NCI-H2196 (cell line): Measurements from ENCODE around the gene KCNAB2.
A peak's percentile ranks its signal among the peaks of the same experiment; 100 is the strongest.

Experiments used
- DNase-seq: peaks from one replicate; lab custom pipeline; 2025; ENCODE audit not compliant: unreplicated experiment; lab: John Stamatoyannopoulos, UW

The KCNAB2 gene

GRCh38 chr1:6045561-6045960, at the start of gene KCNAB2:
Gene KCNAB2, plus strand, starts transcription at chr1:6045888. Its CDS starts 5,649 bp downstream, at chr1:6051537.
- no peak for DNase-seq

- DNase-seq, result no peak
These were observed 48.9 kb upstream of the KCNAB2 start for GRCh38 chr1:5996641-5997270.

GRCh38 chr1:5997316-5997715, 48.4 kb upstream of the KCNAB2 start:
- no peak for DNase-seq

GRCh38 chr1:5998051-5998905, 47.4 kb upstream of the KCNAB2 start:
- DNase-seq, result no peak

GRCh38 chr1:5998906-5999301, 46.8 kb upstream of the KCNAB2 start:
- DNase-seq, result no peak

- no peak for DNase-seq
These were observed 45.8 kb upstream of the KCNAB2 start for GRCh38 chr1:5999711-6000443.

- no peak for DNase-seq
These were observed 45.0 kb upstream of the KCNAB2 start for GRCh38 chr1:6000444-6001288.

- DNase-seq, result peak; percentile 82
These were observed 43.6 kb upstream of the KCNAB2 start for GRCh38 chr1:6001992-6002576.

- peak; percentile 36 for DNase-seq
These were observed 42.8 kb upstream of the KCNAB2 start for GRCh38 chr1:6002714-6003501.

GRCh38 chr1:6003568-6004411, 41.9 kb upstream of the KCNAB2 start:
- no peak for DNase-seq

GRCh38 chr1:6004412-6005123, 41.1 kb upstream of the KCNAB2 start:
- DNase-seq, result no peak

GRCh38 chr1:6005276-6005917, 40.3 kb upstream of the KCNAB2 start:
- no peak for DNase-seq

- no peak for DNase-seq
These were observed 38.8 kb upstream of the KCNAB2 start for GRCh38 chr1:6006882-6007281.

GRCh38 chr1:6007318-6008083, 38.2 kb upstream of the KCNAB2 start:
- no peak for DNase-seq

GRCh38 chr1:6008084-6008415, 37.6 kb upstream of the KCNAB2 start:
- no peak for DNase-seq

- no peak for DNase-seq
These were observed 37.0 kb upstream of the KCNAB2 start for GRCh38 chr1:6008696-6009095.
